Nephron (organoid): Measurements from ENCODE around the gene CHGA.

Source experiments
- H3K27ac Mint-ChIP-seq, 3 experiments: 2 replicates each; pipeline ENCODE4 v1.8.0; 2020; ENCODE audit warnings: mixed read lengths in 3 of 3, mild to moderate bottlenecking in 2 of 3, moderate library complexity in 1 of 3
- H3K27me3 Mint-ChIP-seq: 2 replicates; pipeline ENCODE4 v1.8.0; 2021; ENCODE audit warnings: low read depth, mild to moderate bottlenecking, moderate library complexity, mixed read lengths
- H3K36me3 Mint-ChIP-seq: 2 replicates; pipeline ENCODE4 v1.8.0; 2020; ENCODE audit warnings: low read depth, mixed read lengths
- H3K4me1 Mint-ChIP-seq: 2 replicates; pipeline ENCODE4 v1.8.0; 2020; ENCODE audit warnings: mixed read lengths
- H3K4me3 Mint-ChIP-seq, 3 experiments: 2 replicates each; pipeline ENCODE4 v1.8.0; 2020; ENCODE audit warnings: mild to moderate bottlenecking in 3 of 3, mixed read lengths in 3 of 3, moderate library complexity in 2 of 3
- H3K9me3 Mint-ChIP-seq: 2 replicates; pipeline ENCODE4 v1.8.0; 2020; ENCODE audit warnings: mixed read lengths
- TF ChIP-seq, protein P1 (sequence below), 3 experiments: fragments of 200-600 bp; sonication (generic); IDR thresholded peaks; one replicate each; pipeline ENCODE4 v1.5.0; 2021; ENCODE audit warnings: antibody characterized with exemption in 3 of 3; ENCODE audit not compliant: unreplicated experiment in 3 of 3

Gene CHGA

DNA sequence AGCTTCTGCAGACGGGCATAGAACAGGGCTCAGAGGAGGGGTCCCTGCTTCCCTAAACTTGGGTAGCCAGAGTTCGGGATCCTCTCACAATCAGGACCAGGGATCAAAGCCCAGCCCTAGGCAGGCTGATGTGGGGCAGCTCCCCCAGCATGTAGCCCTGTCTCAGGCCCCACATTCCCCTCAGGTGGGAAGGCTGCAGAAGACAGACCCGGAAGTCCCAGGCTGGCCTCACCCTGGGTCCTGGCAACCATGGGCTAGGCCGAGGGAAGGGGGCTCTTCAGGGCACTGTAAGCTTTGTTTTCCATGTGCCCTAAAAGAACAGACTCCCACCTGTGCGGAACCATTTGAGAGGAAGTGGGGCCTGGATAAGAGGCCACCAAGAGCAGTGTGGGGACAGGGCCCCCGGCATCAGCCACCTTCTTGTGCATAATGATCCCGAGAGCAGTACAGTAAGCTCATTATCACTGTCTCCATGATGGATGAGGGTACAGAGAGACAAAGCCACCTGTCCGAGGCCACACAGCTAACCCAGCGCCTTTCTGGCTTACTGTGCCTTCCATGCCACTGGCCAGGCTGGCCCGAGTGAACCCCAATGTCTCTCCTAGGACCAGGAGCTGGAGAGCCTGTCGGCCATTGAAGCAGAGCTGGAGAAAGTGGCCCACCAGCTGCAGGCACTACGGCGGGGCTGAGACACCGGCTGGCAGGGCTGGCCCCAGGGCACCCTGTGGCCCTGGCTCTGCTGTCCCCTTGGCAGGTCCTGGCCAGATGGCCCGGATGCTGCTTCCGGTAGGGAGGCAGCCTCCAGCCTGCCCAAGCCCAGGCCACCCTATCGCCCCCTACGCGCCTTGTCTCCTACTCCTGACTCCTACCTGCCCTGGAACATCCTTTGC, 11.5 kb downstream of the CHGA start:
- TF ChIP-seq, protein P1, sequence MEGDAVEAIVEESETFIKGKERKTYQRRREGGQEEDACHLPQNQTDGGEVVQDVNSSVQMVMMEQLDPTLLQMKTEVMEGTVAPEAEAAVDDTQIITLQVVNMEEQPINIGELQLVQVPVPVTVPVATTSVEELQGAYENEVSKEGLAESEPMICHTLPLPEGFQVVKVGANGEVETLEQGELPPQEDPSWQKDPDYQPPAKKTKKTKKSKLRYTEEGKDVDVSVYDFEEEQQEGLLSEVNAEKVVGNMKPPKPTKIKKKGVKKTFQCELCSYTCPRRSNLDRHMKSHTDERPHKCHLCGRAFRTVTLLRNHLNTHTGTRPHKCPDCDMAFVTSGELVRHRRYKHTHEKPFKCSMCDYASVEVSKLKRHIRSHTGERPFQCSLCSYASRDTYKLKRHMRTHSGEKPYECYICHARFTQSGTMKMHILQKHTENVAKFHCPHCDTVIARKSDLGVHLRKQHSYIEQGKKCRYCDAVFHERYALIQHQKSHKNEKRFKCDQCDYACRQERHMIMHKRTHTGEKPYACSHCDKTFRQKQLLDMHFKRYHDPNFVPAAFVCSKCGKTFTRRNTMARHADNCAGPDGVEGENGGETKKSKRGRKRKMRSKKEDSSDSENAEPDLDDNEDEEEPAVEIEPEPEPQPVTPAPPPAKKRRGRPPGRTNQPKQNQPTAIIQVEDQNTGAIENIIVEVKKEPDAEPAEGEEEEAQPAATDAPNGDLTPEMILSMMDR (IDR thresholded peaks at IDR 0.05; ENCODE audit: unreplicated experiment in 3 of 3), result no peak
- Mint-ChIP-seq H3K4me1 (peaks cover 8% of the 10 kb centered on the region), H3K9me3 (no peaks in the 10 kb centered on the region), H3K27ac (no peak overlapping the region), H3K27me3 (no peaks in the 10 kb centered on the region), H3K4me3 (no peak overlapping the region), H3K36me3 (no peaks in the 10 kb centered on the region)

DNA sequence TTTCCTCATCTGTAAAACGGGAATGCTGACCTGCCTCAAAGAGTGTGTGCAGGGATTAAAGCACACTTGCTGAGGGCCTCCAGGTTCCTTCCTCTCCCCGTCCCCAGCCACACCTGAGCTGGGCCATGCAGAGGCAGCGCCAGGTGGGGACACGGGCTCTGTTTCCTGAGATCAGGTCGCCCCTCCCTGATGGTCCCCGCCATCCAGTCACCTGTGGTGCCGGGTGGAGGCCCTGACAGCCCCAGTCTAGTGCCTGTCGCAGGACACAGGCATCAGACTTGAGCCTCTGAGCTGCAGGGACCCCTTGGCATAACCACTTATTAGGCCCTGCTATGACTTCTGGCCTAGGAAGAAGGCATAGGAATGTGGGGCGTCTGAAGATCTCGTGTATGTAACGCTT, 12.5 kb downstream of the CHGA start:
- H3K9me3 Mint-ChIP-seq, result no peaks in the 10 kb centered on the region
- no peaks in the 10 kb centered on the region for H3K27me3 Mint-ChIP-seq
- no peak overlapping the region for H3K4me3 Mint-ChIP-seq
- H3K4me1 Mint-ChIP-seq, result peaks cover 8% of the 10 kb centered on the region
- TF ChIP-seq, protein P1 (IDR thresholded peaks at IDR 0.05; ENCODE audit: unreplicated experiment in 3 of 3), result no peak
- H3K27ac Mint-ChIP-seq, result no peak overlapping the region
- no peaks in the 10 kb centered on the region for H3K36me3 Mint-ChIP-seq

DNA sequence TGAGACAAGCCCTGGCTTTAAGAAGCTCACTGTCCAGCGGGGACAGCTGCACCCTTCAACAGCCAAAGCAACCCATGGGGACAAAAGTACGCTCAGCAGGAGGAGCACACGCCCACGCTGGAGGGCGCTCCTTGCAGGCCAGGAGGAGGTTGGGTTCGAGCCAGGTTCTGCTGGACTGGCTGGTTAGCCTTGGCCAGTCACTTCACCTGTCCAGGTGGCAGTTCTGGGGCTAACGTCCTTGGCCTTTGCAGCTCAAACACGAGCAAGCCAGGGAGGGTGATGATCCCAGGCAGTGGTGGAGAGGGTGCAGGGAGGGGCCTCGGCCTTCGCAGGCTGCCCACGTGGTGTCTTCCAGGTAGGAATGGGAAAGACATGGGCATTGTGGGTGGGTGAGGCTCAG, 13.1 kb downstream of the CHGA start:
- H3K27ac Mint-ChIP-seq, result no peak overlapping the region
- H3K9me3 Mint-ChIP-seq, result no peaks in the 10 kb centered on the region
- TF ChIP-seq, protein P1 (IDR thresholded peaks at IDR 0.05; ENCODE audit: unreplicated experiment in 3 of 3), result no peak
- no peaks in the 10 kb centered on the region for H3K36me3 Mint-ChIP-seq
- peaks cover 2% of the 10 kb centered on the region for H3K4me1 Mint-ChIP-seq
- H3K27me3 Mint-ChIP-seq, result no peaks in the 10 kb centered on the region
- no peak overlapping the region for H3K4me3 Mint-ChIP-seq

DNA sequence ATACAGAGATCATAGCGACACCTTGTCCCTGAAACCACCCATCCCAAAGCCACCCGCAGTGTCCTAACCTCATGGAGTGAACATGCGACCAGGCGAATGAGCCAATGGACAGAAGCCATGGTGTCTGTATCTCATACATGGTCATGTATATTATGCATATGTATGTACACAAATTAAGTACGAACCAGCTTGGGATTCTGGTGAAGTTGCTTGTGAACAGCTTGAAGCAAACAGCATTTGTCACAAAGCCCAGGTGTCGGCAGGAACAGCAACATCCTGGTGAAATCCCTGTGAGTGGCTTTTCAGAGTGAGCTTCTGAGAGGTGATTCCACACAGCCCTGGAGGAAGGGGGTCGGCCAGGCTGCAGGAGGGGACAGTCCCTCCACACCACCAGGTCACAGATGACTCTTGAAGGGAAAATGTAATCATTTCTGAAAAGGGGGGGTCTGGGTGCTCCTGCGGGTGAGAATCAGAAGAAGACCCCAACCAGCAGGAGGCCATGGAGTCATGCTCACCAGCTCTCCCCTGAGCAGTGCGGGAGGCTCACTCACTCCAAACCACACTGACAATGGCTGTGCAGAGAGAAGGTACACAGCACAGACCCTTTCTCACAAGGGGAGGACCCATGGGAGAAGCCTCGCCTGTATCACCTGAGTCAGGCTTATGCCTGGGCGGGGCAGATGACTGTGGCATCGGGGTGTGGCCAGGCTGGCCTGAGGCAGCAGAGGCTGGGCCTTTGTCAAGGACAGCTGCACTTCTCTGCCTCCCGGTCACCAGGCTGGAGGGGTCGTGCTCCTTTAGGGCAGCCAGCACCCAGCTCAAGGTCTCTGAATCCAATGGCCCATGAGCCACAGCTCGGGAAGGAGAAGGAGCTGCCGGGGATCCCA, 14.3 kb downstream of the CHGA start:
- Mint-ChIP-seq H3K36me3 (no peaks in the 10 kb centered on the region), H3K9me3 (no peaks in the 10 kb centered on the region), H3K27me3 (no peaks in the 10 kb centered on the region), H3K27ac (no peak overlapping the region), H3K4me3 (no peak overlapping the region), H3K4me1 (no peaks in the 10 kb centered on the region)
- TF ChIP-seq, protein P1 (IDR thresholded peaks at IDR 0.05; ENCODE audit: unreplicated experiment in 3 of 3), result no peak

DNA sequence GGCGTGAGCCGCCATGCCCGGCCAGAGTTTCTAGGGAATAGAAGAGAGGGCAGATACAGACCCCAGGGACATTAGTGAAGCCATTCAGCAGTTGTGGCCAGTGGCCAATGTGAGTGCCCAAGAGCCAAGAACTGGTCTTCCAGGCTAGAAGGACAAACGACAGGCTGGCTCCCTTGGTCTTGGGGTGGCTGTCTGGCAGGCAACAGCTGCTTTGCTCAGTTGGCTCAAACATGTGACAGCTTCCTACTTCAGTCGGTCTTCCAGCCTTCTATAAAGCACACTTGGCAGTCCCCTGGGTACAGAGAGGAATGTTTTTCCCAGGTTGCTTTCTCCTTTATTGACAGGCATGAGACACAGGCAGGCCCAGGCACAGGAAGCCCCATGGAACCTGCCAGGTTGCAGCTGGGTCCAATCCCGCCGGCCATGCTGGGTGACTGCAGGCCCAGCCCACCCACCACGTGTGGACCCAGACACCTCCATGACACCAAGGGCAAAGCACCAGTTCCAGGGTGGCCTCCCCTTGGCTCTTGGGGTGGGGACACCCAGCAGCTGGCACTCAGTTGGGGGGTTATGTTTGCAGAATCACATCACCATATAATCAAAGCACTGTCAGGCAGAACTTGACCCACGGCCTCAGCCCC, 15.4 kb downstream of the CHGA start:
- Mint-ChIP-seq H3K4me3 (no peak overlapping the region), H3K27me3 (no peaks in the 10 kb centered on the region), H3K36me3 (no peaks in the 10 kb centered on the region), H3K4me1 (no peaks in the 10 kb centered on the region), H3K27ac (no peak overlapping the region), H3K9me3 (no peaks in the 10 kb centered on the region)
- TF ChIP-seq, protein P1 (IDR thresholded peaks at IDR 0.05; ENCODE audit: unreplicated experiment in 3 of 3), result no peak
